ENCODE measurements around the gene GSPT1. TPM values are rescaled to one million over a fixed set of nuclear protein-coding genes. Genes with fewer than 3 reads are reported as not detected.
"Not testable (repeated sequence)": the region's sequence is repeated elsewhere in the genome, so short reads cannot be mapped to it uniquely, and the experiment has no call there.

Gene GSPT1
- total RNA-seq, 2 donors from 2014 or later = 22.4 to 43.6 TPM

- ATAC-seq = no peak
- intact Hi-C loops (cut with DNase I) = no loop called here
- Histone ChIP-seq H3K9me3 (no peaks in the 10 kb centered on the region), H3K27me3 (no peaks in the 10 kb centered on the region), H3K4me1 (no peaks in the 10 kb centered on the region), H3K27ac (no peak overlapping the region), H3K4me3 (no peak overlapping the region), H3K36me3 (replicated peaks in 1 of 2; ENCODE audit: insufficient read depth in 1 of 2, low read depth in 2 of 2) (no peaks in the 10 kb centered on the region)
- DNase-seq = no peak
- 78 to 80% methylated on average over 10 of the region's 10 CpGs for WGBS, 2 donors
- TF ChIP-seq POLR2A (IDR thresholded peaks at IDR 0.05) = no peak
Measured at GRCh38 chr16:11957591-11958395, 42.0 kb upstream of the GSPT1 start.

DNA sequence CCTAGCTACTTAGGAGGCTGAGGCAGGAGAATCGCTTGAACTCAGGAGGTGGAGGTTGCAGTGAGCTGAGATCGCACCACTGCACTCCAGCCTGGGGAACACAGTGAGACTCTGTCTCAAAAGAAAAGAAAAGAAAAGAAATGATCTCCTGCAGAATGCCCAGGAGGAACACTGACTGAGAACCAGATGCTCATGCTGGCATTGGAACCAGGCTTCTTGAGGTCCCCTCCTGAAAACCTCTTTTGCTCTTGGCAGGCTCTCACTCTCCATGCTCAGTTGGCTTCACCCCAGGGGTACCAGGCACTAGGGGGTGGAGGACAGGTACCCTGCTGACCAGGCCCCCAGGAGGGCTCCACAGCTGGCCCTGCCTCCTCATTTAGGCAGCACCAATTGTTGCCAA, 40.8 kb upstream of the GSPT1 start:
- H3K27me3 ChIP-seq = no peaks in the 10 kb centered on the region
- no peaks in the 10 kb centered on the region for H3K36me3 ChIP-seq (replicated peaks in 1 of 2; ENCODE audit: insufficient read depth in 1 of 2, low read depth in 2 of 2)
- WGBS, 2 donors = 84 to 88% methylated on average over 2 of the region's 2 CpGs
- H3K9me3 ChIP-seq = no peaks in the 10 kb centered on the region
- no peaks in the 10 kb centered on the region for H3K4me1 ChIP-seq
- no peak overlapping the region for H3K27ac ChIP-seq
- no peak overlapping the region for H3K4me3 ChIP-seq
- ATAC-seq (no peak), DNase-seq (no peak)
- no peak for TF ChIP-seq CTCF (IDR thresholded peaks at IDR 0.05)
- no peak for TF ChIP-seq POLR2A (IDR thresholded peaks at IDR 0.05)
- intact Hi-C loops (cut with DNase I) = no loop called here

- H3K27me3 ChIP-seq = no peaks in the 10 kb centered on the region
- no peaks in the 10 kb centered on the region for H3K9me3 ChIP-seq
- no peak overlapping the region for H3K4me3 ChIP-seq
- intact Hi-C loops (cut with DNase I) = no loop called here
- H3K36me3 ChIP-seq (replicated peaks in 1 of 2; ENCODE audit: insufficient read depth in 1 of 2, low read depth in 2 of 2) = no peaks in the 10 kb centered on the region
- DNase-seq = no peak
- H3K4me1 ChIP-seq = no peaks in the 10 kb centered on the region
- WGBS, 2 donors = 52 to 55% methylated on average over 8 of the region's 8 CpGs
- ATAC-seq = no peak
- TF ChIP-seq POLR2A (IDR thresholded peaks at IDR 0.05) = no peak
- H3K27ac ChIP-seq = no peak overlapping the region
Measured at GRCh38 chr16:11955713-11956123, 40.0 kb upstream of the GSPT1 start.

- H3K36me3 ChIP-seq (replicated peaks in 1 of 2; ENCODE audit: insufficient read depth in 1 of 2, low read depth in 2 of 2); H3K4me1 ChIP-seq; intact Hi-C loops (cut with DNase I); H3K27me3 ChIP-seq; H3K9me3 ChIP-seq; H3K27ac ChIP-seq; DNase-seq; ATAC-seq; H3K4me3 ChIP-seq: not testable (repeated sequence)
- 74 to 76% methylated on average over 8 of the region's 8 CpGs for whole genome bisulfite sequencing, 2 donors
Measured at GRCh38 chr16:11953576-11953975, 37.8 kb upstream of the GSPT1 start.

- Histone ChIP-seq H3K4me3 (no peak overlapping the region), H3K27me3 (no peaks in the 10 kb centered on the region), H3K36me3 (replicated peaks in 1 of 2; ENCODE audit: insufficient read depth in 1 of 2, low read depth in 2 of 2) (no peaks in the 10 kb centered on the region), H3K9me3 (no peaks in the 10 kb centered on the region), H3K27ac (no peak overlapping the region), H3K4me1 (no peaks in the 10 kb centered on the region)
- no peak for DNase-seq
- 73 to 80% methylated on average over 5 of the region's 5 CpGs for WGBS, 2 donors
- ATAC-seq = no peak
- intact Hi-C loops (cut with DNase I) = no loop called here
- TF ChIP-seq CTCF (IDR thresholded peaks at IDR 0.05) = no peak
- TF ChIP-seq POLR2A (IDR thresholded peaks at IDR 0.05) = no peak
Measured at GRCh38 chr16:11950388-11950787, 34.6 kb upstream of the GSPT1 start.

GRCh38 chr16:11949527-11949926, 33.8 kb upstream of the GSPT1 start:
- no peak overlapping the region for H3K4me3 ChIP-seq
- no peaks in the 10 kb centered on the region for H3K36me3 ChIP-seq (replicated peaks in 1 of 2; ENCODE audit: insufficient read depth in 1 of 2, low read depth in 2 of 2)
- H3K9me3 ChIP-seq = no peaks in the 10 kb centered on the region
- WGBS, 2 donors = 10 to 11% methylated on average over 4 of the region's 4 CpGs
- DNase-seq = peak; percentile 17 to 47 (median 24)
- TF ChIP-seq CTCF (IDR thresholded peaks at IDR 0.05) = peak in 6 of 7 experiments; percentile 16 to 56 (median 36)
- no peak for TF ChIP-seq POLR2A (IDR thresholded peaks at IDR 0.05)
- H3K27me3 ChIP-seq = no peaks in the 10 kb centered on the region
- intact Hi-C loops (cut with DNase I) = no loop called here
- no peaks in the 10 kb centered on the region for H3K4me1 ChIP-seq
- peak; percentile 52 for ATAC-seq
- no peak overlapping the region for H3K27ac ChIP-seq

Data from body of pancreas (tissue), 4 donors.